ENCODE data around the gene NDUFA8.

The NDUFA8 gene

DNA sequence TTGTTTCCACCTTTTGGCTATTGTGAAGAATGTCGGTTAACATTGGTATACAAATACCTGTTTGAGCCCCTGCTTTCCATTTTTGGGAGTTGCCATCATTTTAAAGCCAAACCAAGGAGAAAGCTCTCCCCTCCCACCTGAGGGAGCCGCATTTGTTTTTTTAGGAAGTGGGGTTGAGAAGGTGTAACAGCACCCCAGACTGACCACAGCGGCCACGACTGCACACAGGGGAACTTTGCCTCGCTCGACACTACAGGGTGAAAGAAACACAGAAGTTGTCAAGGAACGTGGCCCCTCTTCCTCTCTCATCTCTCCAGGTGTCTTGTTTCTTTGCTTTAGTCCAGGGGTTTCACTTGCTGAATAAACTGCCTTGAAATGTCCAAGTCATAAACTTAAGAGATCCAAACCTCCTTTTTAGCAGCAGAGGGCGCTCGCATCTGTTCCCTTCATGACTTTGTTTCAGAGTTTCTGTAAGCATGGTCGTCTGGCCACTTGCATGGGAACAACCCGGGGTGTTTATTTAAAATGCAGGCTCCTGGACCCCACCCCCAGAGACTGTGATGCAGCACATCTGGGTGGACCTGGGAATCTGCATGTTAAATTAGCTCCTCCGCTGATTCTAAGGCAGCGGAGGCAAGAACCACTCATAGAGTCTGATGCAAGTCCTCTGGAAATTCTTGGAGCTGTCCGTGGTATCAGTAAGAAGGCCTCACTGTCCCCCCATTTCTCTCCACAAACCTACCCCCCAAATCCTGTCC, 64.4 kb downstream of the NDUFA8 start:
- DNase-seq = peak; percentile 71
